IMR-90 (cell line): ENCODE data around the gene ATP9B. TPM values are rescaled to one million over a fixed set of nuclear protein-coding genes. Genes with fewer than 3 reads are reported as not detected.

Experiments
- ATAC-seq: fragments of 200-7000 bp; cut with Tn5 transposase; 2 replicates; pipeline ENCODE4 v1.9.1; 2020; ENCODE audit warnings: low read depth, mild to moderate bottlenecking, moderate library complexity
- BruUV-seq: library from RNA; stranded (reverse); fragments of 400-500 nt; replicated peaks from 2 replicates; lab custom pipeline; 2021; lab: Mats Ljungman, UMichigan
- CTCF ChIA-PET: fragments of 300-600 bp; formaldehyde crosslinking; extraction: SDS; loops from one replicate; lab custom pipeline; 2021; ENCODE audit warnings: antibody characterized with exemption; lab: Yijun Ruan, JAX
- POLR2A ChIA-PET: fragments of 300-600 bp; sonication (Branson Sonifier 250); formaldehyde crosslinking; loops from one replicate; lab custom pipeline; 2022; ENCODE audit warnings: antibody characterized with exemption; ENCODE audit not compliant: unreplicated experiment; lab: Charles Lee
- DNase-seq: peaks from one replicate; pipeline ENCODE4 v3.0.0; 2013
- H2AFZ ChIP-seq: replicated peaks from 2 replicates; pipeline ENCODE3; 2013; ENCODE audit warnings: low read length, mild to moderate bottlenecking; ENCODE audit not compliant: poor library complexity
- H2AK5ac ChIP-seq: 2 replicates; pipeline ENCODE4 v1.6.1; 2013; ENCODE audit warnings: low read depth, low read length, inconsistent platforms
- H2AK9ac ChIP-seq: replicated peaks from 2 replicates; pipeline ENCODE3; 2013; ENCODE audit warnings: mild to moderate bottlenecking, low read depth, low read length, moderate library complexity; ENCODE audit not compliant: poor library complexity
- H2BK120ac ChIP-seq: 2 replicates; pipeline ENCODE4 v1.6.1; 2013; ENCODE audit warnings: low read depth, low read length, inconsistent platforms
- H2BK15ac ChIP-seq: 3 replicates; pipeline ENCODE4 v1.6.1; 2013; ENCODE audit warnings: low read depth, low read length, inconsistent platforms
- H2BK20ac ChIP-seq: 2 replicates; pipeline ENCODE4 v1.6.1; 2013; ENCODE audit warnings: low read depth, mild to moderate bottlenecking, inconsistent platforms, low read length, moderate library complexity
- H2BK5ac ChIP-seq: 2 replicates; pipeline ENCODE4 v1.6.1; 2013; ENCODE audit warnings: mild to moderate bottlenecking, low read depth, low read length, inconsistent platforms; ENCODE audit not compliant: poor library complexity, severe bottlenecking
- H3K14ac ChIP-seq: replicated peaks from 2 replicates; pipeline ENCODE4 v1.6.1; 2013; ENCODE audit warnings: low read depth, low read length, inconsistent platforms
- H3K18ac ChIP-seq: 2 replicates; pipeline ENCODE4 v1.6.1; 2013; ENCODE audit warnings: low read depth, low read length, control low read depth
- H3K23ac ChIP-seq: 2 replicates; pipeline ENCODE4 v1.6.1; 2013; ENCODE audit warnings: low read depth, low read length, inconsistent platforms
- H3K27ac ChIP-seq: 2 replicates; pipeline ENCODE4 v1.5.1; 2013; ENCODE audit warnings: mild to moderate bottlenecking, control low read depth, low read length; ENCODE audit not compliant: insufficient read depth
- H3K27me3 ChIP-seq: 2 replicates; pipeline ENCODE4 v1.6.1; 2013; ENCODE audit warnings: low read length; ENCODE audit not compliant: control insufficient read depth, insufficient read depth
- H3K36me3 ChIP-seq: 2 replicates; pipeline ENCODE4 v1.6.1; 2013; ENCODE audit warnings: low read length, mixed read lengths; ENCODE audit not compliant: control insufficient read depth, insufficient read depth
- H3K4ac ChIP-seq: 2 replicates; pipeline ENCODE4 v1.6.1; 2013; ENCODE audit warnings: low read depth, low read length, inconsistent platforms
- H3K4me1 ChIP-seq: 2 replicates; pipeline ENCODE4 v1.6.1; 2013; ENCODE audit warnings: low read length, mixed read lengths; ENCODE audit not compliant: control insufficient read depth, insufficient read depth
- H3K4me2 ChIP-seq: 2 replicates; pipeline ENCODE4 v1.6.1; 2013; ENCODE audit warnings: low read depth, mild to moderate bottlenecking, control low read depth, low read length, moderate library complexity
- H3K4me3 ChIP-seq: 2 replicates; pipeline ENCODE4 v1.5.1; 2013; ENCODE audit warnings: low read depth, mild to moderate bottlenecking, control low read depth, low read length, moderate library complexity; ENCODE audit not compliant: insufficient read depth
- H3K56ac ChIP-seq: 2 replicates; pipeline ENCODE4 v1.6.1; 2013; ENCODE audit warnings: low read length, inconsistent platforms; ENCODE audit not compliant: insufficient read depth; ENCODE audit errors: extremely low read depth
- H3K79me1 ChIP-seq, 2 experiments: 2 replicates each; pipeline ENCODE4 v1.6.1; 2013; ENCODE audit warnings: low read length in 2 of 2, inconsistent platforms in 1 of 2, low read depth in 1 of 2
- H3K9ac ChIP-seq: 2 replicates; pipeline ENCODE4 v1.6.1; 2013; ENCODE audit warnings: low read depth, low read length, control low read depth
- H3K9me1 ChIP-seq: 2 replicates; pipeline ENCODE4 v1.6.1; 2013; ENCODE audit warnings: low read length, inconsistent platforms; ENCODE audit not compliant: insufficient read depth
- H3K9me3 ChIP-seq: 2 replicates; pipeline ENCODE4 v1.6.1; 2013; ENCODE audit warnings: low read length; ENCODE audit not compliant: control insufficient read depth, insufficient read depth
- H4K20me1 ChIP-seq: 2 replicates; pipeline ENCODE4 v1.6.1; 2013; ENCODE audit warnings: low read length, inconsistent platforms; ENCODE audit not compliant: insufficient read depth
- H4K5ac ChIP-seq: 2 replicates; pipeline ENCODE4 v1.6.1; 2013; ENCODE audit warnings: mild to moderate bottlenecking, low read depth, low read length, control low read depth
- H4K8ac ChIP-seq, 2 experiments: 2 replicates each; pipeline ENCODE4 v1.6.1; 2013; ENCODE audit warnings: low read depth in 2 of 2, low read length in 2 of 2, control low read depth in 1 of 2, inconsistent platforms in 1 of 2
- H4K91ac ChIP-seq: 2 replicates; pipeline ENCODE4 v1.6.1; 2013; ENCODE audit warnings: low read depth, low read length, inconsistent platforms; ENCODE audit not compliant: insufficient read depth
- CHD1 ChIP-seq: IDR thresholded peaks from 2 replicates; pipeline ENCODE4 v1.6.1; 2012; ENCODE audit warnings: low read depth, low read length, improper control_type of control experiment
- CTCF ChIP-seq: conservative IDR thresholded peaks from 2 replicates; pipeline ENCODE4 v1.5.1; 2012; ENCODE audit warnings: mild to moderate bottlenecking, low read depth, low read length, improper control_type of control experiment
- FOS ChIP-seq: fragments of 150-350 bp; IDR thresholded peaks from 2 replicates; pipeline ENCODE4 v1.6.1; 2016; ENCODE audit warnings: low read depth, low read length
- MAFK ChIP-seq: IDR thresholded peaks from 2 replicates; pipeline ENCODE4 v1.6.1; 2012; ENCODE audit warnings: low read depth, low read length, improper control_type of control experiment
- MAZ ChIP-seq: IDR thresholded peaks from 2 replicates; pipeline ENCODE4 v1.6.1; 2012; ENCODE audit warnings: low read depth, mild to moderate bottlenecking, low read length, improper control_type of control experiment, moderate library complexity, borderline replicate concordance
- MXI1 ChIP-seq: IDR thresholded peaks from 2 replicates; pipeline ENCODE4 v1.6.1; 2012; ENCODE audit warnings: low read depth, mild to moderate bottlenecking, low read length, moderate library complexity, borderline replicate concordance
- NFE2L2 ChIP-seq: fragments of 150-350 bp; IDR thresholded peaks from 2 replicates; pipeline ENCODE4 v1.6.1; 2016; ENCODE audit warnings: low read depth, mild to moderate bottlenecking, low read length
- POLR2A ChIP-seq: IDR thresholded peaks from 2 replicates; pipeline ENCODE4 v1.6.1; 2012; ENCODE audit warnings: mild to moderate bottlenecking, low read depth, low read length
- RAD21 ChIP-seq: IDR thresholded peaks from 2 replicates; pipeline ENCODE4 v1.6.1; 2012; ENCODE audit warnings: low read length, improper control_type of control experiment
- RCOR1 ChIP-seq: IDR thresholded peaks from 2 replicates; pipeline ENCODE4 v1.6.1; 2012; ENCODE audit warnings: mild to moderate bottlenecking, low read length, improper control_type of control experiment; ENCODE audit not compliant: insufficient replicate concordance
- RFX5 ChIP-seq: IDR thresholded peaks from 2 replicates; pipeline ENCODE4 v1.8.0; 2012; ENCODE audit warnings: low read depth, mild to moderate bottlenecking, low read length, moderate library complexity
- USF2 ChIP-seq: fragments of 150-350 bp; IDR thresholded peaks from 2 replicates; pipeline ENCODE4 v1.6.1; 2017; ENCODE audit warnings: mild to moderate bottlenecking, antibody characterized with exemption, low read length, low read depth
- WGBS, 2 experiments: methylation state at CpG; one replicate each; pipeline versions ENCODE4 v1.1.5 to v1.1.7; 2013; ENCODE audit warnings: missing lambda C conversion rate in 2 of 2; ENCODE audit not compliant: insufficient read length in 1 of 2; ENCODE audit errors: extremely low coverage in 2 of 2; 5-methylcytosine and 5-hydroxymethylcytosine counted together
- dilution Hi-C: fragments of 300-500 bp; cut with HindIII; formaldehyde crosslinking; loops from one replicate; pipeline ENCODE4 v1.14.3; 2018; ENCODE audit warnings: low sequenced_read_pairs; ENCODE audit not compliant: unreplicated experiment
- in situ Hi-C: fragments of 300-500 bp; cut with MboI; formaldehyde crosslinking; loops from 3 replicates; pipeline ENCODE4 v1.14.3; 2019; ENCODE audit warnings: low sequenced_read_pairs, inconsistent platforms, mixed read lengths
- intact Hi-C: fragments of 100-400 bp; cut with micrococcal nuclease; formaldehyde crosslinking; loops from 2 replicates; pipeline ENCODE4 v1.10.0; 2022
- polyA plus RNA-seq, 3 experiments: library from polyadenylated mRNA; depleted of rRNA; stranded (reverse); fragments of >200 nt; gene quantifications; 2 replicates each; pipeline ENCODE4 v1.2.3, GENCODE V29; 2012; ENCODE audit warnings: low replicate concordance in 1 of 3
- total RNA-seq: library from RNA; depleted of rRNA; stranded (reverse); fragments of >200 nt; gene quantifications from 2 replicates; pipeline ENCODE4 v1.2.3, GENCODE V29; 2012

ATP9B gene
- total and polyA plus RNA-seq, 2 of the 4 experiments (the other 2 are of a cell fraction), result 11.0 to 11.5 TPM

- no peak overlapping the region for H4K8ac ChIP-seq
- CTCF ChIA-PET, result no interaction called here
- H2AK5ac ChIP-seq, result no peak overlapping the region
- H4K20me1 ChIP-seq, result no peaks in the 10 kb centered on the region
- no peak overlapping the region for H3K9ac ChIP-seq
- dilution Hi-C loops, result no loop called here
- no peaks in the 10 kb centered on the region for H3K9me3 ChIP-seq
- POLR2A ChIA-PET, result no interaction called here
- no peak overlapping the region for H3K27ac ChIP-seq
- no peak overlapping the region for H3K4ac ChIP-seq
- no peak overlapping the region for H3K4me3 ChIP-seq
- TF ChIP-seq FOS (no peak), CTCF (no peak), USF2 (no peak), RCOR1 (no peak), POLR2A (no peak), MXI1 (no peak), CHD1 (no peak), RAD21 (no peak), NFE2L2 (no peak), MAFK (no peak), RFX5 (no peak), MAZ (no peak)
- no peak overlapping the region for H3K4me2 ChIP-seq
- no peak overlapping the region for H4K5ac ChIP-seq
- no peaks in the 10 kb centered on the region for H3K79me1 ChIP-seq
- 96% methylated on average over 40 of the region's 84 CpGs; no CpG with 5 or more reads in 1 of the 2 experiments for whole genome bisulfite sequencing, 2 experiments
- DNase-seq (no peak), ATAC-seq (no peak)
- H2AK9ac ChIP-seq, result no peak overlapping the region
- no peak overlapping the region for H2BK15ac ChIP-seq
- no TSS peak for BruUV-seq
- no peaks in the 10 kb centered on the region for H3K27me3 ChIP-seq
- no peak overlapping the region for H2BK5ac ChIP-seq
- H2AFZ ChIP-seq, result no peak overlapping the region
- H3K14ac ChIP-seq, result no peak overlapping the region
- H3K23ac ChIP-seq, result no peak overlapping the region
- H3K36me3 ChIP-seq, result peaks cover 14% of the 10 kb centered on the region; the same call in 1 of the 2 replicates
- no peak overlapping the region for H4K91ac ChIP-seq
- no peak overlapping the region for H3K18ac ChIP-seq
- H3K9me1 ChIP-seq, result no peaks in the 10 kb centered on the region
- intact Hi-C loops, result no loop called here
- no peaks in the 10 kb centered on the region for H3K4me1 ChIP-seq
- no peak overlapping the region for H2BK120ac ChIP-seq
- no peak overlapping the region for H3K56ac ChIP-seq
- H2BK20ac ChIP-seq, result no peak overlapping the region
- in situ Hi-C loops, result no loop called here
These were observed 341.8 kb downstream of the ATP9B start for GRCh38 chr18:79410731-79411613.
